MM.1S (cell line): ENCODE results near the gene SH3RF3.

Experiments used
- EZH2 ChIP-seq: fragments of 300-600 bp; sonication (generic); optimal IDR thresholded peaks from 2 replicates; pipeline ENCODE3; 2017; ENCODE audit warnings: low read depth, mild to moderate bottlenecking, antibody characterized with exemption, low read length, mixed read lengths
- EZH2phosphoT487 ChIP-seq: fragments of 300-600 bp; sonication (generic); IDR thresholded peaks from 2 replicates; pipeline ENCODE4 v1.6.1; 2018; ENCODE audit warnings: antibody characterized with exemption, low read length
- TF ChIP-seq, protein P1 (sequence below): fragments of 300-600 bp; sonication (generic); IDR thresholded peaks from 2 replicates; pipeline ENCODE4 v1.5.1; 2016; ENCODE audit warnings: antibody characterized with exemption, low read length, mixed read lengths

DNA sequence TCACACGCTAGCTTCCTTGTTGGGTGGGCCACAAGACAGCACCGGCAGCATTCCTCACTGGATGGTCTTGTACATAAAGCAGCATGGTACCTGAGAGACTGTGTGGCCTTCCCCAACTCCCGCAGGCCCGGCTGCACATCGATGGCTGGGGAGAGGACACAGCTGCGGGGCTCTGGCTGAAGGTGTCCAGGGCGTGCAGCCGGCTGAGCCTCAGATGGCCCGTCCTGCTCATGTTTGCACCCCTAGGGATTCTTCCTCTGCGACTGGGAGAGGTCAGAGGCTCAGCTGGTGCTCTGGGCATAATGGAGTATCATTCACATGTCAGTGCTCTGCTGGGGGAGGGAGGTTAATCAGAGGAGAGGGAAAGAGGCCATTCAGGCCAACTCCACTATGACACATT lies 276.9 kb downstream of the SH3RF3 start:
- TF ChIP-seq, protein P1, sequence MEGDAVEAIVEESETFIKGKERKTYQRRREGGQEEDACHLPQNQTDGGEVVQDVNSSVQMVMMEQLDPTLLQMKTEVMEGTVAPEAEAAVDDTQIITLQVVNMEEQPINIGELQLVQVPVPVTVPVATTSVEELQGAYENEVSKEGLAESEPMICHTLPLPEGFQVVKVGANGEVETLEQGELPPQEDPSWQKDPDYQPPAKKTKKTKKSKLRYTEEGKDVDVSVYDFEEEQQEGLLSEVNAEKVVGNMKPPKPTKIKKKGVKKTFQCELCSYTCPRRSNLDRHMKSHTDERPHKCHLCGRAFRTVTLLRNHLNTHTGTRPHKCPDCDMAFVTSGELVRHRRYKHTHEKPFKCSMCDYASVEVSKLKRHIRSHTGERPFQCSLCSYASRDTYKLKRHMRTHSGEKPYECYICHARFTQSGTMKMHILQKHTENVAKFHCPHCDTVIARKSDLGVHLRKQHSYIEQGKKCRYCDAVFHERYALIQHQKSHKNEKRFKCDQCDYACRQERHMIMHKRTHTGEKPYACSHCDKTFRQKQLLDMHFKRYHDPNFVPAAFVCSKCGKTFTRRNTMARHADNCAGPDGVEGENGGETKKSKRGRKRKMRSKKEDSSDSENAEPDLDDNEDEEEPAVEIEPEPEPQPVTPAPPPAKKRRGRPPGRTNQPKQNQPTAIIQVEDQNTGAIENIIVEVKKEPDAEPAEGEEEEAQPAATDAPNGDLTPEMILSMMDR = no peak
- TF ChIP-seq EZH2 (no peak), EZH2phosphoT487 (no peak)
